NT2/D1 (cell line): Measurements from ENCODE around the gene FXYD1.

Experiments used
- SUZ12 ChIP-seq: IDR thresholded peaks from 2 replicates; pipeline ENCODE4 v1.6.1; 2011; ENCODE audit not compliant: insufficient read length, insufficient read depth; ENCODE audit errors: extremely low read depth
- YY1 ChIP-seq: IDR thresholded peaks from 2 replicates; pipeline ENCODE4 v1.6.1; 2011; ENCODE audit not compliant: insufficient read length, insufficient read depth
- ZNF274 ChIP-seq: IDR thresholded peaks from 2 replicates; pipeline ENCODE4 v1.6.1; 2011; ENCODE audit warnings: mild to moderate bottlenecking, low read depth, low read length

DNA sequence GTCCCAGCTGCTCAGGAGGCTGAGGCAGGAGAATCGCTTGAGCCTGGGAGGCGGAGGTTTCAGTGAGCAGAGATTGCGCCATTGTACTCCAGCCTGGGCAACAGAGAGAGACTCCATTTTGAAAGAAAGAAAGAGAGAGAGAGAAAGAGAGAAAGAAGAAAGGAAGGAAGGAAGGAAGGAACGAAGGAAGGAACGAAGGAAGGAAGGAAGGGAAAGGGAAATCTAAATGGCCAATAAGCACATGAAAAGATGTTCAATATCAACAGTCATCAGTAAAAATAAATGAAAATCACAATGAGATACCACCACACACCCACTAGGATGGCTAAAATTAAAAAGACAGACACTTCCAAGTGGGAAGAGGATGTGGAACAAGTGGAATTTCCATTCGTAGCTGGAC lies 35.6 kb downstream of the FXYD1 start:
- TF ChIP-seq ZNF274 (no peak), YY1 (no peak), SUZ12 (no peak)
